ENCODE measurements around the gene SERPINB12. TPM values are rescaled to one million over a fixed set of nuclear protein-coding genes. Genes with fewer than 3 reads are reported as not detected.

The SERPINB12 gene
- total RNA-seq: not detected in 2 replicates

DNA sequence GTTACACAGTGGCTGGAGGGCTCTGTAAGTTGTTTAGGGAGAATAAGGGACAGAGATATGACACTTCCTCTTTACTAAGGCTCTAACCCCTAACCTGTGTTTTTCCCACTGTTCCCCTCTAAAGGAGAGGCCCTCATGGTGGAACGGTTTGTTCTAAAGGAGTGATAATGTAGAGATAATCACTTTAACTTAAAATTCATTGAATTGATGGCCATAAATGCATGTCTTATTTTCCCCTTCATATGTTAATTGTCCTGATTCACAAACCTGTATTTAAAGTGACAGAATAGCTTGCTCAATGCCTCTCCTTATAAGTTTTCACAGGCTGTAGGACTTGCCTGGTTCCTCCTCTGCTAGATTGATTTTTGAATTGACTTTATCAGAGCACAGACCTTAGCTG lies at the start of gene SERPINB12:
Gene SERPINB12 (plus strand): TSS at position 301 of the 400 bp plus-strand sequence. CDS start 13,791 bp downstream, outside the sequence.

GRCh38 chr18:63586966-63587365 lies 44.8 kb downstream of the SERPINB12 start, which contains the start of gene SERPINB13:
Gene SERPINB13 (plus strand): TSS chr18:63587343. CDS start chr18:63588668, 1,325 bp downstream.

Other genes with a start within 250 kb of the SERPINB12 start
- 0.40 and 0.91 TPM in 2 replicates for gene BCL2, start 222.6 kb upstream of the SERPINB12 start, total RNA-seq
- 29.6 and 30.4 TPM in 2 replicates for gene KDSR, start 175.2 kb upstream of the SERPINB12 start, total RNA-seq
- gene VPS4B, start 119.9 kb upstream of the SERPINB12 start, total RNA-seq: 25.7 and 36.1 TPM in 2 replicates
- 1.0 and 1.8 TPM in 2 replicates for gene SERPINB5, start 65.4 kb upstream of the SERPINB12 start, total RNA-seq
- not detected in 2 replicates for gene SERPINB13, start 45.0 kb downstream of the SERPINB12 start, total RNA-seq
- gene SERPINB4, start 101.9 kb downstream of the SERPINB12 start, total RNA-seq: 0.64 TPM in 1 of 2 replicates, not detected in the other
- gene SERPINB3, start 119.5 kb downstream of the SERPINB12 start, total RNA-seq: under 0.01 TPM in 1 of 2 replicates, not detected in the other
- not detected in 2 replicates for gene SERPINB11, start 160.6 kb downstream of the SERPINB12 start, total RNA-seq
- gene SERPINB7, start 233.0 kb downstream of the SERPINB12 start, total RNA-seq: 0.91 TPM in 1 of 2 replicates, not detected in the other

Measured in epithelial cell of alveolus of lung (primary cell).